ENCODE results near the gene MORN1. TPM values are rescaled to one million over a fixed set of nuclear protein-coding genes. Genes with fewer than 3 reads are reported as not detected.

The MORN1 gene
- total and polyA plus RNA-seq, 4 donors: 2.3 to 6.9 (median 3.6) TPM

- TF ChIP-seq, protein P1, sequence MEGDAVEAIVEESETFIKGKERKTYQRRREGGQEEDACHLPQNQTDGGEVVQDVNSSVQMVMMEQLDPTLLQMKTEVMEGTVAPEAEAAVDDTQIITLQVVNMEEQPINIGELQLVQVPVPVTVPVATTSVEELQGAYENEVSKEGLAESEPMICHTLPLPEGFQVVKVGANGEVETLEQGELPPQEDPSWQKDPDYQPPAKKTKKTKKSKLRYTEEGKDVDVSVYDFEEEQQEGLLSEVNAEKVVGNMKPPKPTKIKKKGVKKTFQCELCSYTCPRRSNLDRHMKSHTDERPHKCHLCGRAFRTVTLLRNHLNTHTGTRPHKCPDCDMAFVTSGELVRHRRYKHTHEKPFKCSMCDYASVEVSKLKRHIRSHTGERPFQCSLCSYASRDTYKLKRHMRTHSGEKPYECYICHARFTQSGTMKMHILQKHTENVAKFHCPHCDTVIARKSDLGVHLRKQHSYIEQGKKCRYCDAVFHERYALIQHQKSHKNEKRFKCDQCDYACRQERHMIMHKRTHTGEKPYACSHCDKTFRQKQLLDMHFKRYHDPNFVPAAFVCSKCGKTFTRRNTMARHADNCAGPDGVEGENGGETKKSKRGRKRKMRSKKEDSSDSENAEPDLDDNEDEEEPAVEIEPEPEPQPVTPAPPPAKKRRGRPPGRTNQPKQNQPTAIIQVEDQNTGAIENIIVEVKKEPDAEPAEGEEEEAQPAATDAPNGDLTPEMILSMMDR (IDR thresholded peaks at IDR 0.05; ENCODE audit: low read depth, low read length, missing input control): no peak
- TF ChIP-seq, protein P2, sequence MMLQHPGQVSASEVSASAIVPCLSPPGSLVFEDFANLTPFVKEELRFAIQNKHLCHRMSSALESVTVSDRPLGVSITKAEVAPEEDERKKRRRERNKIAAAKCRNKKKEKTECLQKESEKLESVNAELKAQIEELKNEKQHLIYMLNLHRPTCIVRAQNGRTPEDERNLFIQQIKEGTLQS (IDR thresholded peaks at IDR 0.05): no peak
- TF ChIP-seq MAX (IDR thresholded peaks at IDR 0.05) (no peak), HNF4G (IDR thresholded peaks at IDR 0.05) (no peak), YY1 (IDR thresholded peaks at IDR 0.05) (no peak), GABPA (IDR thresholded peaks at IDR 0.05 in 1 of 2, conservative IDR thresholded peaks at IDR 0.05 in 1 of 2) (no peak), SP1 (IDR thresholded peaks at IDR 0.05) (no peak)
- TF ChIP-seq, protein P3, sequence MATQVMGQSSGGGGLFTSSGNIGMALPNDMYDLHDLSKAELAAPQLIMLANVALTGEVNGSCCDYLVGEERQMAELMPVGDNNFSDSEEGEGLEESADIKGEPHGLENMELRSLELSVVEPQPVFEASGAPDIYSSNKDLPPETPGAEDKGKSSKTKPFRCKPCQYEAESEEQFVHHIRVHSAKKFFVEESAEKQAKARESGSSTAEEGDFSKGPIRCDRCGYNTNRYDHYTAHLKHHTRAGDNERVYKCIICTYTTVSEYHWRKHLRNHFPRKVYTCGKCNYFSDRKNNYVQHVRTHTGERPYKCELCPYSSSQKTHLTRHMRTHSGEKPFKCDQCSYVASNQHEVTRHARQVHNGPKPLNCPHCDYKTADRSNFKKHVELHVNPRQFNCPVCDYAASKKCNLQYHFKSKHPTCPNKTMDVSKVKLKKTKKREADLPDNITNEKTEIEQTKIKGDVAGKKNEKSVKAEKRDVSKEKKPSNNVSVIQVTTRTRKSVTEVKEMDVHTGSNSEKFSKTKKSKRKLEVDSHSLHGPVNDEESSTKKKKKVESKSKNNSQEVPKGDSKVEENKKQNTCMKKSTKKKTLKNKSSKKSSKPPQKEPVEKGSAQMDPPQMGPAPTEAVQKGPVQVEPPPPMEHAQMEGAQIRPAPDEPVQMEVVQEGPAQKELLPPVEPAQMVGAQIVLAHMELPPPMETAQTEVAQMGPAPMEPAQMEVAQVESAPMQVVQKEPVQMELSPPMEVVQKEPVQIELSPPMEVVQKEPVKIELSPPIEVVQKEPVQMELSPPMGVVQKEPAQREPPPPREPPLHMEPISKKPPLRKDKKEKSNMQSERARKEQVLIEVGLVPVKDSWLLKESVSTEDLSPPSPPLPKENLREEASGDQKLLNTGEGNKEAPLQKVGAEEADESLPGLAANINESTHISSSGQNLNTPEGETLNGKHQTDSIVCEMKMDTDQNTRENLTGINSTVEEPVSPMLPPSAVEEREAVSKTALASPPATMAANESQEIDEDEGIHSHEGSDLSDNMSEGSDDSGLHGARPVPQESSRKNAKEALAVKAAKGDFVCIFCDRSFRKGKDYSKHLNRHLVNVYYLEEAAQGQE (IDR thresholded peaks at IDR 0.05): no peak
- H3K9me3 ChIP-seq (ENCODE audit: control insufficient read depth in 4 of 4, low read length in 3 of 4): no peaks in the 10 kb centered on the region
- H3K4me3 ChIP-seq (ENCODE audit: low read depth in 1 of 3, low read length in 3 of 3): no peak overlapping the region
- 80% methylated on average over 2 of the region's 2 CpGs for WGBS
- DNase-seq (ENCODE audit: low spot score): no peak
- H3K27me3 ChIP-seq (ENCODE audit: control insufficient read depth in 4 of 4, insufficient read depth in 4 of 4, low read length in 3 of 4): no peaks in the 10 kb centered on the region
- H3K4me1 ChIP-seq (ENCODE audit: control insufficient read depth in 4 of 4, insufficient read depth in 4 of 4, low read length in 3 of 4): no peaks in the 10 kb centered on the region
- no peak overlapping the region for H3K9ac ChIP-seq (ENCODE audit: low read depth in 1 of 2, low read length in 2 of 2)
- H3K27ac ChIP-seq (ENCODE audit: low read depth in 1 of 2, low read length in 2 of 2): no peak overlapping the region
- H3K36me3 ChIP-seq (ENCODE audit: control insufficient read depth in 4 of 4, insufficient read depth in 3 of 4, low read depth in 1 of 4, low read length in 3 of 4): no peaks in the 10 kb centered on the region
These were observed 44.5 kb upstream of the MORN1 start for GRCh38 chr1:2435746-2436355.

- no peak overlapping the region for H3K9ac ChIP-seq (ENCODE audit: low read depth in 1 of 2, low read length in 2 of 2)
- no peak overlapping the region for H3K4me3 ChIP-seq (ENCODE audit: low read depth in 1 of 3, low read length in 3 of 3)
- H3K4me1 ChIP-seq (ENCODE audit: control insufficient read depth in 4 of 4, insufficient read depth in 4 of 4, low read length in 3 of 4): no peaks in the 10 kb centered on the region
- WGBS: 65% methylated on average over 9 of the region's 9 CpGs
- no peaks in the 10 kb centered on the region for H3K27me3 ChIP-seq (ENCODE audit: control insufficient read depth in 4 of 4, insufficient read depth in 4 of 4, low read length in 3 of 4)
- no peak for TF ChIP-seq RAD21 (IDR thresholded peaks at IDR 0.05)
- TF ChIP-seq TAF1 (conservative IDR thresholded peaks at IDR 0.05): no peak
- TF ChIP-seq FOXA1 (IDR thresholded peaks at IDR 0.05): no peak
- TF ChIP-seq, protein P2 (IDR thresholded peaks at IDR 0.05): no peak
- TF ChIP-seq, protein P4, sequence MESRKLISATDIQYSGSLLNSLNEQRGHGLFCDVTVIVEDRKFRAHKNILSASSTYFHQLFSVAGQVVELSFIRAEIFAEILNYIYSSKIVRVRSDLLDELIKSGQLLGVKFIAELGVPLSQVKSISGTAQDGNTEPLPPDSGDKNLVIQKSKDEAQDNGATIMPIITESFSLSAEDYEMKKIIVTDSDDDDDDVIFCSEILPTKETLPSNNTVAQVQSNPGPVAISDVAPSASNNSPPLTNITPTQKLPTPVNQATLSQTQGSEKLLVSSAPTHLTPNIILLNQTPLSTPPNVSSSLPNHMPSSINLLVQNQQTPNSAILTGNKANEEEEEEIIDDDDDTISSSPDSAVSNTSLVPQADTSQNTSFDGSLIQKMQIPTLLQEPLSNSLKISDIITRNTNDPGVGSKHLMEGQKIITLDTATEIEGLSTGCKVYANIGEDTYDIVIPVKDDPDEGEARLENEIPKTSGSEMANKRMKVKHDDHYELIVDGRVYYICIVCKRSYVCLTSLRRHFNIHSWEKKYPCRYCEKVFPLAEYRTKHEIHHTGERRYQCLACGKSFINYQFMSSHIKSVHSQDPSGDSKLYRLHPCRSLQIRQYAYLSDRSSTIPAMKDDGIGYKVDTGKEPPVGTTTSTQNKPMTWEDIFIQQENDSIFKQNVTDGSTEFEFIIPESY (IDR thresholded peaks at IDR 0.05): no peak
- TF ChIP-seq EGR1 (IDR thresholded peaks at IDR 0.05; ENCODE audit: low read depth in 2 of 2): no peak
- TF ChIP-seq, protein P1 (IDR thresholded peaks at IDR 0.05; ENCODE audit: low read depth, low read length, missing input control): no peak
- TF ChIP-seq YY1 (IDR thresholded peaks at IDR 0.05): no peak
- TF ChIP-seq FOXA2 (IDR thresholded peaks at IDR 0.05): no peak
- TF ChIP-seq, protein P3 (IDR thresholded peaks at IDR 0.05): no peak
- TF ChIP-seq JUND (IDR thresholded peaks at IDR 0.05): no peak
- TF ChIP-seq HNF4G (IDR thresholded peaks at IDR 0.05): no peak
- no peak for TF ChIP-seq MAX (IDR thresholded peaks at IDR 0.05)
- no peak for TF ChIP-seq RXRA (IDR thresholded peaks at IDR 0.05)
- no peaks in the 10 kb centered on the region for H3K9me3 ChIP-seq (ENCODE audit: control insufficient read depth in 4 of 4, low read length in 3 of 4)
- H3K36me3 ChIP-seq (ENCODE audit: control insufficient read depth in 4 of 4, insufficient read depth in 3 of 4, low read depth in 1 of 4, low read length in 3 of 4): no peaks in the 10 kb centered on the region
- H3K27ac ChIP-seq (ENCODE audit: low read depth in 1 of 2, low read length in 2 of 2): no peak overlapping the region
- DNase-seq (ENCODE audit: low spot score): no peak
These were observed 43.7 kb upstream of the MORN1 start for GRCh38 chr1:2435091-2435490.

All from liver (tissue), 9 donors.